K562 (cell line): ENCODE measurements around the gene IL4I1. TPM values are rescaled to one million over a fixed set of nuclear protein-coding genes. Genes with fewer than 3 reads are reported as not detected.

Source experiments
- CREBBP ChIP-seq: IDR thresholded peaks from one replicate; pipeline ENCODE4 v1.6.1; 2012; ENCODE audit warnings: low read depth, mild to moderate bottlenecking, control low read depth, inconsistent platforms, low read length
- E2F3 ChIP-seq: fragments of 250-450 bp; sonication (Bioruptor Pico); IDR thresholded peaks from 2 replicates; pipeline ENCODE4 v1.4.0; 2020; ENCODE audit warnings: mild to moderate bottlenecking
- E2F8 ChIP-seq: fragments of 450-650 bp; IDR thresholded peaks from 2 replicates; pipeline ENCODE4 v1.7.1; 2018; ENCODE audit warnings: mild to moderate bottlenecking, low read depth; ENCODE audit not compliant: partially characterized antibody
- ETS1 ChIP-seq: conservative IDR thresholded peaks from 2 replicates; pipeline ENCODE4 v1.6.1; 2011; ENCODE audit warnings: low read depth, mild to moderate bottlenecking, low read length; ENCODE audit not compliant: control insufficient read depth
- FOXO4 ChIP-seq: fragments of 450-650 bp; formaldehyde crosslinking; IDR thresholded peaks from 2 replicates; pipeline ENCODE4 v1.4.0; 2020; ENCODE audit warnings: mild to moderate bottlenecking, moderate library complexity
- JUNB ChIP-seq: fragments of 450-650 bp; formaldehyde crosslinking; conservative IDR thresholded peaks from 2 replicates; pipeline ENCODE4 v1.4.0; 2020; ENCODE audit warnings: mild to moderate bottlenecking
- NCOA2 ChIP-seq, 2 experiments: fragments of 450-650 bp; IDR thresholded peaks; 2 replicates each; pipeline ENCODE4 v1.6.1; 2018; ENCODE audit warnings: mild to moderate bottlenecking in 2 of 2, moderate library complexity in 1 of 2; ENCODE audit not compliant: partially characterized antibody in 2 of 2
- RHOXF2B ChIP-seq: fragments of 250-450 bp; sonication (Bioruptor Pico); conservative IDR thresholded peaks from 2 replicates; pipeline ENCODE4 v1.5.1; 2021
- SRSF3 ChIP-seq: fragments of 200-400 bp; formaldehyde crosslinking; IDR thresholded peaks from 2 replicates; pipeline ENCODE4 v1.6.1; 2016; ENCODE audit warnings: mild to moderate bottlenecking, low read length, moderate library complexity; ENCODE audit not compliant: insufficient read depth
- STAT5A ChIP-seq: IDR thresholded peaks from 2 replicates; pipeline ENCODE4 v1.6.1; 2012; ENCODE audit warnings: low read length, inconsistent platforms, borderline replicate concordance
- TAF7 ChIP-seq: fragments of 450-650 bp; IDR thresholded peaks from 2 replicates; pipeline ENCODE4 v1.6.1; 2016; ENCODE audit warnings: missing genetic modification characterization, missing compliant biosample characterization
- THRA ChIP-seq: fragments of 450-650 bp; IDR thresholded peaks from 2 replicates; pipeline ENCODE4 v1.6.1; 2017; ENCODE audit warnings: mild to moderate bottlenecking, moderate library complexity
- ZBTB34 ChIP-seq: fragments of 250-450 bp; sonication (Bioruptor Pico); IDR thresholded peaks from 2 replicates; pipeline ENCODE4 v1.8.0; 2021; ENCODE audit warnings: mild to moderate bottlenecking, moderate library complexity
- ZBTB49 ChIP-seq: sonication (generic); formaldehyde crosslinking; IDR thresholded peaks from 2 replicates; pipeline ENCODE4 v1.8.0; 2022; ENCODE audit warnings: missing genetic modification reagents, mild to moderate bottlenecking, borderline replicate concordance
- ZKSCAN1 ChIP-seq: fragments of 150-350 bp; IDR thresholded peaks from 2 replicates; pipeline ENCODE4 v1.6.1; 2016; ENCODE audit warnings: low read depth, low read length
- ZNF41 ChIP-seq: fragments of 250-450 bp; sonication (Bioruptor Pico); conservative IDR thresholded peaks from 2 replicates; pipeline ENCODE4 v1.4.0; 2020; ENCODE audit warnings: mild to moderate bottlenecking
- polyA plus RNA-seq, 8 experiments: library from polyadenylated mRNA; depleted of rRNA in 4 of 8; stranded (reverse) in 5 of 8; unstranded in 3 of 8; fragments of >200 nt; fragmentation: Nextera tagmentation in 2 of 8; fragmentation: Illumina TruSeq in 1 of 8; extraction: Ambion mirVana in 2 of 8; extraction: Trizol in 1 of 8; gene quantifications; 2 replicates each; pipeline versions ENCODE4 v1.2.1 to v1.2.3, GENCODE V29; 2011 to 2014; ENCODE audit warnings: inconsistent platforms in 1 of 8, missing spikeins in 1 of 8
- total RNA-seq, 7 experiments: library from RNA; depleted of rRNA in 6 of 7; stranded (reverse); fragments of >200 nt in 6 of 7; fragmentation: Illumina TruSeq in 2 of 7; extraction: Trizol in 2 of 7; gene quantifications; 2 replicates each; pipeline versions ENCODE4 v1.2.1 to v1.2.3, GENCODE V29; 2011 to 2021; ENCODE audit warnings: low replicate concordance in 1 of 7

Gene IL4I1
- total and polyA plus RNA-seq, 9 of the 15 experiments (the other 6 are each of a cell fraction or from before 2014, with no cell fraction given), result 0.06 to 0.95 (median 0.43) TPM; not detected in 2

- TF ChIP-seq E2F8 (no peak), ZBTB49 (CRISPR knock-in tag) (no peak), THRA (no peak), JUNB (CRISPR knock-in tag) (no peak), FOXO4 (CRISPR knock-in tag) (0 out of 2 replicates have a peak, but pooled peaks have one; percentile 24), ZKSCAN1 (0 out of 2 replicates have a peak, but pooled peaks have one; percentile 26), SRSF3 (no peak), ZBTB34 (CRISPR knock-in tag) (no peak), NCOA2 (IDR thresholded peaks at IDR 0.05; ENCODE audit: partially characterized antibody in 2 of 2) (no peak), RHOXF2B (CRISPR knock-in tag) (0 out of 2 replicates have a peak, but pooled peaks have one; percentile 14), STAT5A (no peak), TAF7 (tag) (no peak), CREBBP (no peak), ZNF41 (CRISPR knock-in tag) (0 out of 2 replicates have a peak, but pooled peaks have one; percentile 11), E2F3 (CRISPR knock-in tag) (no peak), ETS1 (no peak)
Measured at GRCh38 chr19:49931293-49932040, 34.8 kb upstream of the IL4I1 start (continued).
